WERI-Rb-1 (cell line): ENCODE data around the gene ICA1L.
"Not testable (repeated sequence)": the region's sequence is repeated elsewhere in the genome, so short reads cannot be mapped to it uniquely, and the experiment has no call there.

Experiments used
- DNase-seq: peaks from one replicate; pipeline ENCODE4 v3.0.0-alpha.2; 2020
- H3K27ac ChIP-seq: fragments of 250-450 bp; sonication (Bioruptor Pico); 2 replicates; pipeline ENCODE4 v1.5.1; 2020; ENCODE audit warnings: mild to moderate bottlenecking, moderate library complexity
- H3K27me3 ChIP-seq: fragments of 250-450 bp; sonication (Bioruptor Pico); 2 replicates; pipeline ENCODE4 v1.5.1; 2021; ENCODE audit warnings: mild to moderate bottlenecking, low read depth, moderate library complexity; ENCODE audit not compliant: insufficient read depth, severe bottlenecking
- H3K36me3 ChIP-seq: fragments of 250-450 bp; sonication (Bioruptor Pico); 2 replicates; pipeline ENCODE4 v1.5.1; 2020; ENCODE audit warnings: mild to moderate bottlenecking, moderate library complexity
- H3K4me3 ChIP-seq: 2 replicates; pipeline ENCODE4 v1.5.1; 2011; ENCODE audit warnings: low read depth, mild to moderate bottlenecking, control low read depth, low read length
- H3K9me3 ChIP-seq: fragments of 250-450 bp; sonication (Bioruptor Pico); 2 replicates; pipeline ENCODE4 v1.5.1; 2021; ENCODE audit warnings: mild to moderate bottlenecking, moderate library complexity; ENCODE audit not compliant: severe bottlenecking
- CTCF ChIP-seq: IDR thresholded peaks from 2 replicates; pipeline ENCODE4 v1.5.1; 2011; ENCODE audit warnings: low read depth, mild to moderate bottlenecking, control low read depth, inconsistent platforms, low read length

The ICA1L gene

GRCh38 chr2:202818321-202818720 lies 53.2 kb downstream of the ICA1L start:
- DNase-seq, result no peak
- no peak for TF ChIP-seq CTCF
- Histone ChIP-seq H3K27ac (no peak overlapping the region), H3K4me3 (no peak overlapping the region), H3K36me3 (no peaks in the 10 kb centered on the region), H3K27me3 (no peaks in the 10 kb centered on the region), H3K9me3 (no peaks in the 10 kb centered on the region)

- H3K27ac ChIP-seq, result no peak overlapping the region
- no peak overlapping the region for H3K4me3 ChIP-seq
- H3K27me3 ChIP-seq, result no peaks in the 10 kb centered on the region
- no peak for TF ChIP-seq CTCF
- no peaks in the 10 kb centered on the region for H3K36me3 ChIP-seq
- H3K9me3 ChIP-seq, result no peaks in the 10 kb centered on the region
- no peak for DNase-seq
Measured at GRCh38 chr2:202817771-202818170, 53.8 kb downstream of the ICA1L start.

GRCh38 chr2:202815548-202816360 lies 55.8 kb downstream of the ICA1L start:
- Histone ChIP-seq H3K36me3 (no peaks in the 10 kb centered on the region), H3K4me3 (no peak overlapping the region), H3K9me3 (no peaks in the 10 kb centered on the region), H3K27ac (no peak overlapping the region), H3K27me3 (no peaks in the 10 kb centered on the region)
- DNase-seq, result no peak
- no peak for TF ChIP-seq CTCF

- H3K4me3 ChIP-seq, result no peak overlapping the region
- no peaks in the 10 kb centered on the region for H3K9me3 ChIP-seq
- H3K27ac ChIP-seq, result no peak overlapping the region
- no peak for TF ChIP-seq CTCF
- no peaks in the 10 kb centered on the region for H3K36me3 ChIP-seq
- H3K27me3 ChIP-seq, result no peaks in the 10 kb centered on the region
- no peak for DNase-seq
Measured at GRCh38 chr2:202814226-202814625, 57.3 kb downstream of the ICA1L start.

GRCh38 chr2:202813387-202813786 lies 58.2 kb downstream of the ICA1L start:
- no peak for DNase-seq
- Histone ChIP-seq H3K27ac (no peak overlapping the region), H3K9me3 (no peaks in the 10 kb centered on the region), H3K36me3 (no peaks in the 10 kb centered on the region), H3K4me3 (no peak overlapping the region), H3K27me3 (no peaks in the 10 kb centered on the region)
- TF ChIP-seq CTCF, result no peak

GRCh38 chr2:202808754-202809153 lies 62.8 kb downstream of the ICA1L start:
- no peak overlapping the region for H3K27ac ChIP-seq
- no peak overlapping the region for H3K4me3 ChIP-seq
- no peaks in the 10 kb centered on the region for H3K9me3 ChIP-seq
- DNase-seq, result no peak
- TF ChIP-seq CTCF, result no peak
- H3K27me3 ChIP-seq, result no peaks in the 10 kb centered on the region
- no peaks in the 10 kb centered on the region for H3K36me3 ChIP-seq

- H3K9me3 ChIP-seq, H3K4me3 ChIP-seq, H3K36me3 ChIP-seq, H3K27ac ChIP-seq, DNase-seq, H3K27me3 ChIP-seq: not testable (repeated sequence)
Measured at GRCh38 chr2:202807431-202808138, 64.0 kb downstream of the ICA1L start.

- DNase-seq, result peak; percentile 15
- H3K9me3 ChIP-seq, H3K36me3 ChIP-seq, H3K4me3 ChIP-seq, H3K27ac ChIP-seq, H3K27me3 ChIP-seq: not testable (repeated sequence)
Measured at GRCh38 chr2:202805911-202806310, 65.7 kb downstream of the ICA1L start.
